GM21717 (cell line): ENCODE data around the gene CSNK1D.

Experiments used
- ATAC-seq: cut with Tn5 transposase; IDR thresholded peaks from one replicate; pipeline ENCODE4 v1.9.1; 2021; ENCODE audit warnings: mild to moderate bottlenecking, moderate library complexity; ENCODE audit not compliant: unreplicated experiment

CSNK1D gene

GRCh38 chr17:82311971-82312370 lies 38.5 kb upstream of the CSNK1D start:
- ATAC-seq = no peak

GRCh38 chr17:82310877-82311276 lies 37.4 kb upstream of the CSNK1D start:
- no peak for ATAC-seq

GRCh38 chr17:82309656-82310570 lies 36.4 kb upstream of the CSNK1D start:
- no peak for ATAC-seq

DNA sequence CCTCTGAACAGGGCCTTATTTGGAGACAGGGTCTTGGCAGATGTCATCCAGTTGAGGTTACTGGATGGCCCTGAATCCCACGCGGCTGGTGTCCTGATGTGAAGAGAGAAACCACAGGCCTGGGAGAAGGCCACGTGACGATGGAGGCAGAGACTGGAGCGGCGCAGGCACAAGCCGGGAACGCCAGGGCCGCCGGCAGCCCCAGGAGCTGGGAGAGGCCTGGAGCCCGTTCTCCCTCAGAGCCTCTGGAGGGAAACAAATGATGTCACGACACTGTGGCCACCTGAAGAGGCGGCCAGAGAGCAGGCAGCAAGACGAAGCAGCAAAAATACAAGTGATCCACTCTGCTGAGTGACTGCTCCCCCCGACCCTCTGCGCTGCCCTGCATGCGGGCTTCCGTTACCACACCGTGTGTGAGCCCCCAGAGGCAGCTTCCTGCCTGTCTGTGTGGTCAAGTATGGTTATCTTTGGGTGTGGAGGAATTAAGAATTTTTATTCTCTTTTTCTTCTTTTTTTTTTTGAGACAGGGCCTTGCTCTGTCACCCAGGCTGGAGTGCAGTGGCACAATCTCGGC lies 32.3 kb upstream of the CSNK1D start:
- ATAC-seq = no peak

- ATAC-seq = no peak
Observed at GRCh38 chr17:82304826-82305726, 31.6 kb upstream of the CSNK1D start.

DNA sequence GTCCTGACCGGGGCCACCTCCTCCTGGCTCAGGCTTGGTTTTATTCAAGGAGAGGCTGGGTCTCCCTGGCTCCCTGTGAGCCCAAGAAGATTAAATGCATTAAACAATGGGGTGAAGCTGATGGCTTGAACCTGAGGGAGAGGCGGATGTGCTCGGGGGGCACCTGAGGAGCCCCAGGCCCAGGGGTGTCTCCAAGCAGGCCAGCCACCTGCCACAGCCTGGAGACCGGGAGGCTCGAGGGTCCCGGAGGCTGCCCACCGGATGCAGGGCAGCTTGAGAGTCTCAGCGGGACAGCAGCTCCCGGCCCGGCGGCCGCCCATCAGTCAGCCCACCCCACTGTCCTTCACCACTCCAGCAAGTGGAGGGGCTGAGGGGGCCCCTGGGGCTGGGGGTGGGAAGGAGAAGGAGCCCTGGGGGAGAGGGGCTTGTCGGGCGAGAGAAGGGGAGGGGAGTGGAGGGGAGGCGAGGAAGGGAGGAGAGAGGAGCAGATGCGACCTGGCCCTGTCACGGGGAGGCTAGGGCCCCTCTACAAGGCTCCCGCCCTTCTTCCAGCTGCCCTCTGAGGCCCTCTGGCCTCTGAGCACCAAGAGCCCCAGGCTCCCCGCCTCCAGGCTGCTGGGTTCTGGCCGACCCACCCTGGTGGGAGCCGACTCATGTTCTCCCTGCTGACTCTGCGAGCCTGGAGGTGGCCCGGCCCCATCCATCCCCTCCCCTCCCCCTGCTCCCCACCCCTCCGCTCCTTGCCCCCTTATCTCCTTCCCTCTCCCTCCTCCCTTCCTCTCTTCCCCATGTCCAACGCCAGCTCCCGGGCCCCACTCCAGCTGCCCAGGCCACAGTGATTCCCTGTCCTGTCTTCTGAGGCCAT lies 30.7 kb upstream of the CSNK1D start:
- no peak for ATAC-seq

DNA sequence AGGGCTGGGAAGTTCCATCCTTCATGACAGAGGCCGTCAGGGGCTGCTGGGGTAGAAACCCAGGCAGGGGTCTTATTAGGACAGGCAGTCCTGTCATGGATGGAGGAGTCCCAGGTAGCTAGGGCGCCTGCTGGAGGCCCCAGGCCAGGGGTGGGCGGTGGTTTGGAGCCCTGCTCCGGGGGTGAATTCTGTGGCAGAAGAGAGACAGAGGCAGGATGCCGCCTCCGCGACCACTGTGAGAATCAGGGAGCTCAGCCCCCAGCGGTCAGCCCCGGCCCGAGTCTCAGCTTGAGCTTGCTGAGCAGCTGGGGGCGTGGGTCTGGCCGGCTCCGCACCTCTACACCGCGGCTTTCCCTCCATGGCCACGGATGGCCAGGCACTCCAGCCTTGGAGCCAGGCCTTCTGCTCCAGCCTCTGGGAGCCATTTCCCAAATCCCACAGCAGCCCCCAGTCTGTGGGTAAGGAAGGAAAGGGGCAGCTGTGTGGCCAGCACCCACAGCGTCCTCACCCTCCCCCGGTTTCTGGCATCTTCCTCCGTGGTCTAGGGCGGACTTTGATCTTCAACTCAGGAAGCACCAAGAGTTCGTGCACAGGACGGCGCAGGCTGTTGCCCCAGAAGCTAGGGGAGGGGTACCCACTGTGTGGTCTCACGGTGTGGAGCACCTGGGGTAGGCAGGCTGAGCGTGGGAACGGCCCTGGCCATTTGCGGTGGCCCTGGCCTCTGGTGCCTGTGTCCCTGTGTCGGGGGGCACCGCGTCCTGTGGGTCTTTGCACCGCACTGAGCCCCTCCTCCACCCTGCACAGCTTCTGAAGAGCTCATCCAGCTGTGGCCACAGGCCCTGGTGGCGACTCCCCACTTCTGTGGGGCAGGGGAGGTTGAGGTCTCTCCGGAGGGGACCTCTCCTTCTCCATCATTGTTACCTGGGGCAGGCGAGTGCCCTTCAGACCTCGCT lies 29.8 kb upstream of the CSNK1D start:
- no peak for ATAC-seq

- no peak for ATAC-seq
Observed at GRCh38 chr17:82302568-82302963, 29.1 kb upstream of the CSNK1D start.

GRCh38 chr17:82301916-82302567 lies 28.5 kb upstream of the CSNK1D start:
- no peak for ATAC-seq

DNA sequence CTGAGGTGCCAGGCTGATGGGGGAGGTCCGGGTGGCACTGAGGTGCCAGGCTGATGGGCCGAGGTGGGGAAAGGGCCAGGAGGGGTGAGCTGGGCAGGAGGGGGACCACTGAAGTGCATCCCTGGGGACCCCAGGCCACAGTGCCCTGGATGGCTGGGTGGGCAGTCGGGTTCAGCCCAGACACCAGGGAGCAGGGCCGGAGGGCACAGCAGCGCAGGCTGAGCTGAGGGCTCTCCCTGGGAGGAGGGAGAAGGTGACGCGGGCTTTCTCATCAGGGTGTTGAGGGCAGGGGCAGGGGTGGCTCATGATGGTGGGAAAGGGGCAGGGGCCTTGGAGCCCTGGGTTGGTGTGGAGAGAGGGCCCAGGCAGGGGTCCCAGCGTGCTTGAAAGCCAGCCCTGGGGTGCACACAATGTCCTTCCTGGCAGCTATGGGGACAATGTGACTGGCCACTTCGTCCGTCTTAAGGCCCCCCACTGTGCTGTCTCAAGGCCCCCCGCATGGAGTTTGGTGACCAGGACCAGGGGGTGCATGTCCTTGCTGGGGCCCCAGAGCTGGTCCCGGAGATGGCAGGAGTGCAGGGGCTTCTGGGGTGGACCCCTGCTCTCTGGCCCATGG lies 27.9 kb upstream of the CSNK1D start:
- no peak for ATAC-seq

- no peak for ATAC-seq
Observed at GRCh38 chr17:82300707-82301270, 27.3 kb upstream of the CSNK1D start.

DNA sequence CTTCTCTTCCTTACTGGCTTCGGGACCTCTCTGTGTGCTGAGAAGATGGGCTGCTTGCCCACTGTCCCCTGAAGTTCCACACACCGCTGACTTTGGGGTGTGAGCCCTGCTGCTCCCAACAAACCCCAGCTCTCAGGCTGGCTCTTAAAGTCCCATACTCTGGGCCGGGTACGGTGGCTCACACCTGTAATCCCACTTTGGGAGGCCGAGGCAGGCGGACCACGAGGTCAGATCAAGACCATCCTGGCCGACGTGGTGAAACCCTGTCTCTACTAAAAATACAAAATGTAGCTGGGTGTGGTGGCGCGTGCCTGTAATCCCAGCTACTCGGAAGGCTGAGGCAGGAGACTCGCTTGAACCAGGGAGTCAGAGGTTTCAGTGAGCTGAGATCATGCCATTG lies 26.7 kb upstream of the CSNK1D start:
- ATAC-seq = no peak

DNA sequence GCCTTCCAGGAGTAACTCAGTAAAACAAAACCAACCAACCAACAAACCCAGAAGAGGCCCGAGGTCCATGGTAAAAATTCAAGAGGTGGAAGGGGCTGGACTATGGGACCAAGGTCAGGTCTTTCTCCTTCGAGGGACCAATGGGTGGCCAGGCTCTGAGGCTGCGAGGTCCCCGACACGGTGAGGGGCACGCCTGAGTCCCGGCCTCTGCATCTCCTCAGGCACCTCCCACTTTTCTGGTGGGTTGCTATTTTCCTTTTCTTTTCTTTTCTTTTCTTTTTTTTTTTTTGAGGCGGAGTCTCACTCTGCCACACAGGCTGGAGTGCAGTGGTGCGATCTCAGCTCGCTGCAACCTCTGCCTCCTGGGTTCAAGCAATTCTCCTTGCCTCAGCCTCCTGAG lies 26.0 kb upstream of the CSNK1D start:
- ATAC-seq = no peak

DNA sequence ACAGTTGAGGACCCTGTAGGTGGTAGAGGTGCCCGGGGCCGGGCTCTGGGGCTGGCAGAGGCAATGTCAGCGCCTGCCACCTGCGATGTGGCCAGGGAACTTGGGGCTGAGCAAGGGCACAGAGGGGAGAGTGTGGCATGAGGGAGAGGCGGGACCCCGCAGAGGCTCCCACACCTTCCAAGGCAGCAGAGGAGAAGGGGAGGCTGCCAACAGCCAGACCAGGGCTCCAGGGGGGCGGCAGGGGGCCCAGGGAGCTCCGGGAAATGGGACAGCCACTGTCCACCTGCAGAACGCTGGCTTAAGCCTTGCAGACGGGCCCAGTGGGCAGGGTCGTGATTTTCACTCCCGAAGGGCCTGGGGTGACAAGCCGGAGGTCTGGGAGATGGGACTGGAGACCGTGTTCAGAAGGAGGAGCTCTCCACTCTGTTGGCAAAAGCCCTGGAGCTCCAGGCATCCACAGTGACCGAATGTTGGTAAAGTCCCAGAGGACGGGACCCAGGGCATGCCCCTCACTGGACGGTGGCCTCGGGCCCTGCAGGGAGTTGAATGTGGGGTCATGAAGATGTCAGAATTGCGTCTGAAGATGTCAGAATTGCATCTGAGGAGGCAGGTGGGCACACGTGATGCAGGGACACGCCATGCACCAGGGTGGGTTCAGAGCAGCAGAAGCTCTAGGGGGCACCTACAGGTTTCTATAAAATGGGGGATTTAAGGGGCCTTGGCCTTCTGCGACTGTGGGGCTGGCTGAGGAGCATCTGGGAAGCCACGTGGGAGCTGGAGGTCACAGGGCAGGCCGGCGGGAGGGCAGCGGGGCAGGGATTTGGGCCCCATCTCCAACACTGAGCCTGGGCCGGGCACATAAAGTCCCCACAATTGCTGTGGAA lies 25.3 kb upstream of the CSNK1D start:
- ATAC-seq = no peak

- peak; percentile 57 for ATAC-seq
Observed at GRCh38 chr17:82297714-82298537, 24.4 kb upstream of the CSNK1D start.

GRCh38 chr17:82297280-82297713 lies 23.8 kb upstream of the CSNK1D start:
- no peak for ATAC-seq
